BJ (cell line): ENCODE data around the gene CLCNKB. TPM values are rescaled to one million over a fixed set of nuclear protein-coding genes. Genes with fewer than 3 reads are reported as not detected.
A peak's percentile ranks its signal among the peaks of the same experiment; 100 is the strongest.

Experiments
- CTCF ChIA-PET: fragments of 350-600 bp; formaldehyde crosslinking; extraction: SDS; loops from one replicate; lab custom pipeline; 2021; ENCODE audit warnings: antibody characterized with exemption, inconsistent platforms; lab: Yijun Ruan, JAX
- POLR2A ChIA-PET: fragments of 300-600 bp; sonication (Branson Sonifier 250); formaldehyde crosslinking; extraction: SDS; loops from one replicate; lab custom pipeline; 2021; ENCODE audit warnings: antibody characterized with exemption; lab: Charles Lee
- DNase-seq: peaks from one replicate; pipeline ENCODE4 v3.0.0-alpha.2; 2011; ENCODE audit warnings: low read depth
- H3K27me3 ChIP-seq: 2 replicates; pipeline ENCODE4 v1.6.0; 2011; ENCODE audit warnings: low read length; ENCODE audit not compliant: control insufficient read depth, insufficient read depth
- H3K36me3 ChIP-seq: 2 replicates; pipeline ENCODE4 v1.5.1; 2011; ENCODE audit warnings: low read length; ENCODE audit not compliant: control insufficient read depth, insufficient read depth
- H3K4me3 ChIP-seq: 2 replicates; pipeline ENCODE4 v1.5.1; 2011; ENCODE audit warnings: low read depth, mild to moderate bottlenecking, control low read depth, low read length
- CTCF ChIP-seq: IDR thresholded peaks from 2 replicates; pipeline ENCODE4 v1.5.1; 2011; ENCODE audit warnings: low read depth, mild to moderate bottlenecking, control low read depth, inconsistent platforms, low read length, moderate library complexity; ENCODE audit not compliant: insufficient read depth
- polyA plus RNA-seq: library from polyadenylated mRNA; depleted of rRNA; stranded (reverse); fragments of >200 nt; gene quantifications from 2 replicates; pipeline ENCODE4 v1.2.3, GENCODE V29; 2011

The CLCNKB gene
- polyA plus RNA-seq, 1 experiment = 0.83 TPM

DNA sequence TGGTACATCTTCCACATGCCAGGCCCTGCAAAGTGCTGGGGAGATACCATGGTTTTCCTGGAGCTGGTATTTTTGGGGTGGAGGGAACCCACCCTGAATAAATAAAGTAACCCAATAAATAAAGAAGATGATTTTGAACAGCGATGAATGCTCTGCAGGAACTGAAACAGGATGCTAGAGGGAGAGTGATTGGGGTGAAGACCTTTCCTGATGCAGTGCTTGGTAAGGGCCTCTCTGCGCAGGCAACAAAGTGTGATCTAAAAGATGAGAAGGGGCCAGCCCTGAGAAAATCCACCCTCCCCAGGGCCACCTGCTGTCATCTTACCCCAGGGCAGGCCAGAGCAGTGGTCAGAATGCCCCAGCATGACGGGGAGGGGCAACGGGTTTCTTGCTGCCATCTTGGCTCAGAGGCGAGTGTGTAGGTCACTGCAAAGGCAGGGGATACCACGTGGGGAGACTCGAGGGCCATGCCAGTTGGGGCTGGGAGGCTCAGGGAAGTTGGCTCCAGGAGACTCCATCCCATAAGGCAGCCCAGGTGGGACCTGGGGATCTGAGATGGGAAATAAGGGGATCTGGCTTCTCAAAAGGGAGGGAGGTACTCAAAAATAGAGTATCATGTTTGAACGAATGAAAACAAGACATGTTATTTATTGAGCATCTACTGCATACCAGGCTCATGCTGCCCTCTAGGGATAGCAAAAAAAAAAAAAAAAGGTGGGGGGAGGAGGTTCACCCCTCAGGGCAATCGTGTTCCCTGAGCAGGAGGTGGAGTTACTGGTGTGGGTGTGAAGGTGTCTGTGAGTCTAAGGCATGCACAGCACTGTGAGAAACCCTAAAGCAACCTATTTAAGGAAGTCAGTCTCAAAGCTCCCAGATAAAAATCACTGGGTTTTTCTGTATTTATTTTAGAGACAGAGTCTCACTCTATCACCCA is 36.8 kb upstream of the CLCNKB start:
- ChIA-PET CTCF (interaction anchor here (0.9 to 7.3 kb wide), 19 partner anchors 8 to 215 kb away, joined by 3 to 66 read pairs (median 6); partner anchors contain the start of gene FAM131C), POLR2A (no interaction called here)
- peak; percentile 35; the same call in 1 of the 2 replicates for TF ChIP-seq CTCF

GRCh38 chr1:16007671-16008341 is 35.8 kb upstream of the CLCNKB start:
- ChIA-PET POLR2A (no interaction called here), CTCF (interaction anchor here (0.7 to 7.3 kb wide), 22 partner anchors 9 to 216 kb away, joined by 3 to 66 read pairs (median 5); partner anchors contain the start of genes FAM131C and HSPB7)
- DNase-seq = no peak
- no peak for TF ChIP-seq CTCF
- H3K27me3 ChIP-seq = no peaks in the 10 kb centered on the region
- no peak overlapping the region for H3K4me3 ChIP-seq
- no peaks in the 10 kb centered on the region for H3K36me3 ChIP-seq

More for the DNA sequence above, 36.8 kb upstream of the CLCNKB start:
- no peaks in the 10 kb centered on the region for H3K27me3 ChIP-seq
- H3K4me3 ChIP-seq = no peak overlapping the region
- H3K36me3 ChIP-seq = no peaks in the 10 kb centered on the region
- no peak for DNase-seq

DNA sequence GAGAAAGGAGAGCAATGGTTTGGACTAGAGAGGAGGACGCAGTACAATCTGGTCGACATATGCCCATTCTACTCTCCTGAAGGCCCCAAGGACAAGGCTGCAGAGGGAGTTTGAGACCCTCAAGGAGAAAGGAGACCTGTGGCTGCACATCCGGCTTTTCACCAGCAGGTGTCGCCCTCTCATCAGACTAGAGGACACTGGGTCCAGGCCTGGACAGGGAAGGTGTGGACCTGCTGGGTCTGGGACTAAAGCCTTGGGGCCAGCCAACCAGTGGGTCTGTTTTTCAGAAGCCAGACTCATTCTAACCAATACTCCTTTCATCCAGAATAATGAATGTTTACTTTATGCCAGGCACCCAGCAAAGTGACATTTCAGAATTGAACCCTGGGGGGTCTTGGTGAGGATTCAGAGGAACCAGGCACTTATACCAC is 34.5 kb upstream of the CLCNKB start:
- no peaks in the 10 kb centered on the region for H3K27me3 ChIP-seq
- CTCF ChIA-PET = interaction anchor here (0.7 to 7.3 kb wide), 18 partner anchors 10 to 208 kb away, joined by 3 to 66 read pairs (median 5); partner anchors contain the start of genes FAM131C and HSPB7
- H3K36me3 ChIP-seq = no peaks in the 10 kb centered on the region
- DNase-seq = no peak
- peak; percentile 97 for TF ChIP-seq CTCF
- H3K4me3 ChIP-seq = no peak overlapping the region
- POLR2A ChIA-PET = no interaction called here

GRCh38 chr1:16009678-16010077 is 33.9 kb upstream of the CLCNKB start:
- no peaks in the 10 kb centered on the region for H3K36me3 ChIP-seq
- ChIA-PET CTCF (interaction anchor here (0.6 to 7.3 kb wide), 18 partner anchors 9 to 209 kb away, joined by 3 to 66 read pairs (median 4); partner anchors contain the start of genes FAM131C and HSPB7), POLR2A (no interaction called here)
- H3K27me3 ChIP-seq = no peaks in the 10 kb centered on the region
- DNase-seq = no peak
- TF ChIP-seq CTCF = no peak
- no peak overlapping the region for H3K4me3 ChIP-seq
